HG03064 (cell line): ENCODE measurements around the gene ATG13.

Experiments used
- ATAC-seq: cut with Tn5 transposase; IDR thresholded peaks from one replicate; pipeline ENCODE4 v1.9.1; 2021; ENCODE audit warnings: low read depth; ENCODE audit not compliant: unreplicated experiment

ATG13 gene

GRCh38 chr11:46674463-46675287, 57.3 kb downstream of the ATG13 start:
- ATAC-seq: no peak

DNA sequence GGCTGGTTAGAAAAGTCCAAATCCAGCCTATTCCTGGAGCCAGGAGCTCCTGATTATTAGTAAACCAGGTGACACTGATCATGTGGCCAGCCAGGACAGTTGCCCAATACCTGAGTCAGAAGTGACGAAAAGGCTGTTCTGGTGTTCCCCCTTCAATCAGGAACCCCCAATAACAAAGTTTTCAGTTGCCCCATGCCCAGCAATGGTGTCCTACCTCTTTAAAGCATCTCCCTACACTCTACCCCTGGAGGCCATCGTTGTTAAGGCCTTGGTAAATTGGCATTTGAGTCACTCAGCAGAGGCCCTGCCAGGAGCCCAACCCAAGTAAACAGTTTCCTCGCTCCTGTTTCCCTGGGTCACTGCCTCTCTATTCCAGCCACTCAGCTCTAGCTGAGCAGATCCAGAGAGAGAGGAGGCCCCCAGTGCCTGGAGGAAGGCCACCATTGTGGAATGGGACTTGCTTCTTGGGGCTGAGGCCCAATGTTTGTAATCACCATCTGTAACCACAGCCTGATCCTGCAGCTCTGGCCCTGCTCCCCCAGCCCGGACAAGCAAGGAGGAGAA, 58.0 kb downstream of the ATG13 start:
- ATAC-seq: no peak

GRCh38 chr11:46675949-46676348, 58.6 kb downstream of the ATG13 start:
- no peak for ATAC-seq

GRCh38 chr11:46676436-46677158, 59.2 kb downstream of the ATG13 start:
- ATAC-seq: no peak

DNA sequence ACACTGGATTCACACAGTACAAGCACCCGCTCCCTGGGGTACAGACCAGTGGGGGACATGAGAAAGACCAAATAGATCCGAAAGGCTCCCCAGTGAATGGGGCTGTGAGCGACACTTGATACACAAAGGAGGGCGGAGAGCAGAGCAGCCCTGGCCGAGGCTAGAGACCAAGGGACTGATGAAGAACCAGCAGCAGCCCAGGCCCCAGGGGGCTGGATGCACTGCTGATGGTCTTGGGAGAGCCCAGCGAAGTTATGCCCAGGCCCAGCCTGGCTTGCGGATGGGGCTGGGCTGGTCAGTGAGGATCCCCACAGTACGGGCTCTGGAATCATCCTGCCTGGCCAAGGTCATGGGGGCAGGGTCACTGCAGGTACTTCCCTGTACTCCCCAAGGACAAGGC, 59.8 kb downstream of the ATG13 start:
- ATAC-seq: no peak

GRCh38 chr11:46677991-46678740, 60.8 kb downstream of the ATG13 start:
- no peak for ATAC-seq

- no peak for ATAC-seq
These were observed 61.4 kb downstream of the ATG13 start for GRCh38 chr11:46678741-46679130.

GRCh38 chr11:46679241-46680163, 62.1 kb downstream of the ATG13 start:
- ATAC-seq: no peak

- no peak for ATAC-seq
These were observed 62.9 kb downstream of the ATG13 start for GRCh38 chr11:46680164-46680760.

DNA sequence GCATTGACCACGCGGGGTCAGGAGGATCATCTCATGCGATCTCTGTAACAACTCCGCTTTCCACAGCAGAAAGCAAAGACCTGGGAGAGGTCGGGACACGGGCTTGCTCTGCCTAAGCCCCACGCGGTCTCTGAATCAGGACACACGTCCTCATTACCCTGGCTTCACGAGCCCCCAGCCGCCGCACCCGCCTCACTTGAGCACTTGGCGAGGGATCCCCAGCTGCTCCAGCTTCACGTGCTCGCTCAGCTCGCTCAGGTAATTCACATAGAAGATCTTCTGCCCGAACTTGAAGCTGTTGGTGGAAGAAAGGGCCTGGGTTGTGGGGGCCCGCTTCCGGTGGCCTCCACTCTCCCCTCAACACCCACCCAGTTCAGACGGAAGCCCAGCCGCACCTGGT, 63.5 kb downstream of the ATG13 start:
- ATAC-seq: no peak

DNA sequence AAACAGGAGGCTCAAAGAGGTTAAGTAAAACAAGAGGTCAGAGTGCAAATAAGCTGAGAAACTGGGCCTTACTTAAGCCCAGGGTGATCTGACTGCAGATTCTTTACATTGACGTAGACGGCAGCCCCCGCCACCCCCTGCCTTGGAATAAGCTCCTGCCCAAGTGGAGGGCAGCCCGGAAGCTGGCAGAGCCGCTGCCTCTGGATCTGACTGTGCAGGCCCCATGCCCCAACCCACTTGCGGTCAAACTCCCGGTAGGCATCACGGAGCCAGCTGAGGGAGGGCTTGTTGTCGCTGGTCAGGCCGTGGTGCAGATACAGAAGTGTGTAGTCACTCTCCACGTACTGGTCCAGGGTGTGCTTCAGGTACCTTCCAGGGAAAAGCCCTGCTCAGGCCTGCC, 64.5 kb downstream of the ATG13 start:
- no peak for ATAC-seq

GRCh38 chr11:46682773-46683752, 65.7 kb downstream of the ATG13 start:
- ATAC-seq: no peak

GRCh38 chr11:46684367-46684766, 67.0 kb downstream of the ATG13 start:
- no peak for ATAC-seq

DNA sequence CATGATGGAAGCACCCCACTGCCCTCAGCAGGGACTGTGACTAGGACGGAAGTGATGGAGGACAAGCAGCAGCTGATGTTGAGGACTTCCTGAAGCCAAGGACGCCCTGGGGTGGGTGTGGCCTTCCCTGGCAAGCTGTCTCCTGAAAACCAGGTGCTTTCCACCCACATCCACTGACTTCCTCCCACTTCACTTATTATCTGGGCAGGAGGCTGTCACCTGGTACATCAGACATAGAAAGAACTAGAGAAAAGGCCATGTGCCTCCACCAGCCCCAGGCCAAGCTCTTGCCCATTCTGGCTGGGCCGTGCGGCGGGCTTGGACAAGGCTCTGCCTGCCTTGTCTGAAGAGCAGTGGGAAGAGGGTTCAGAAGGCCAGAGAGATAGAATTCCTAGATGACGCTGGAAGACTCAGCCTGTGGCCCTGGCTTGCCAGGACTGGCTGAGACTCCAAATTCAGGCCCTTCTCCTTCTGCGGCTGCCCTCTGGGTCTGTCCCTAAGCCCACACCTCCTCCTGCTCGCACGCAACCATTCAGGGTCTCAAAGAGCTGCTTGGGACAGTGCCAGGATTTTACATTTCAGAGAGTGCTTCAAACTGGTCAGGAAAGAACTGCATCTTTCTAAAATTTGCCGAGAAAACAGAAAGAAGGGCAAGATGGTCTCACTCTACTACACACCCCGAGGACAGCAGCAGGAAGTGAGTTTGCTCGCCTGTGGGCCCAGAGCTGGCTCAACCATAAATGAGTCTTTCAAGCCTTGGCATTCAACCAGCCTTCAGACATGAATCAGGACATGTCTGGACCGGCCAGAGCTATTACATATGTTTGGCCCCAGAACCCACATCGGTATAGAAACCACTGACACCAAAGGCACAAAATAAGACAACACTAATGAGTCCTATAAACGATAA, 69.8 kb downstream of the ATG13 start:
- ATAC-seq: no peak

DNA sequence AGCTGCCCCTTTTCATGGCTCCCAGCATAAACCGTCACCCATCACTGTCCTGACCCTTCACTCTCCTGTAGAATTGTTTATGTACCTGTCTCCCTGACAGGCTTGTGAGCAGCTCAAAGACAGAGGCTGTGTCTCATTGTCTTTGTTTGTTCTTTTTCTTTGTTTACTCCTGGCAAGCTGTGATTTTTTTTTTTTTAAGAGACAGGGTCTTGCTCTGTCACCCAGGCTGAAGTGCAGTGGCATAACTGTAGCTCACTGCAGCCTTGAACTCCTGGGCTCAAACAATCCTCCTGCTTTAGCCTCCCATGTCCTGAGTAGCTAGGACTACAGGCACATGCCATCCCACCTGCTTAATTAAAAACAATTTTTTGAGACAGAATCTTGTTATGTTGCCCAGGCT, 73.3 kb downstream of the ATG13 start:
- no peak for ATAC-seq

- ATAC-seq: no peak
These were observed 75.1 kb downstream of the ATG13 start for GRCh38 chr11:46692450-46692849.

DNA sequence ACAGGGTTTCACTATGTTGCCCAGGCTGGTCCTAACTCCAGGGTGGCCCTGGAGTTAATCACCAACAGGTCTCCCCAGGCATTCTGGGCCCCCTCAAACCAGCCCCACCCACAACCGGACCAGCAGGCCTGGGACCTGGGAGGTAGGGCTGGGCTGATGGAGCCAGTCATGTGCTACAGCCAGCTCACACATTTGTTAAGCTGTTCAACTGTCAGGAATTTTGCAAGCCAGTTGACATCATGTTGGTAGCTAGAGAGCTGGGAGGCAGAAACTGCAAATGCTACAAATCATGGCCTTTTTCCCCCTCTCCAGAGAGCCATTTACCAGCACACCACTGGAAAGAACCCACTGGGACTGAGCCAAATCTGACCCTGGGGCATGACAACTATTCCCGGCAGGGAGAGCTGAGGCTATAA, 76.3 kb downstream of the ATG13 start:
- ATAC-seq: no peak
